ENCODE data around the gene ARL14.
A peak's percentile ranks its signal among the peaks of the same experiment; 100 is the strongest.
"Not testable (repeated sequence)": the region's sequence is repeated elsewhere in the genome, so short reads cannot be mapped to it uniquely, and the experiment has no call there.

Gene ARL14

DNA sequence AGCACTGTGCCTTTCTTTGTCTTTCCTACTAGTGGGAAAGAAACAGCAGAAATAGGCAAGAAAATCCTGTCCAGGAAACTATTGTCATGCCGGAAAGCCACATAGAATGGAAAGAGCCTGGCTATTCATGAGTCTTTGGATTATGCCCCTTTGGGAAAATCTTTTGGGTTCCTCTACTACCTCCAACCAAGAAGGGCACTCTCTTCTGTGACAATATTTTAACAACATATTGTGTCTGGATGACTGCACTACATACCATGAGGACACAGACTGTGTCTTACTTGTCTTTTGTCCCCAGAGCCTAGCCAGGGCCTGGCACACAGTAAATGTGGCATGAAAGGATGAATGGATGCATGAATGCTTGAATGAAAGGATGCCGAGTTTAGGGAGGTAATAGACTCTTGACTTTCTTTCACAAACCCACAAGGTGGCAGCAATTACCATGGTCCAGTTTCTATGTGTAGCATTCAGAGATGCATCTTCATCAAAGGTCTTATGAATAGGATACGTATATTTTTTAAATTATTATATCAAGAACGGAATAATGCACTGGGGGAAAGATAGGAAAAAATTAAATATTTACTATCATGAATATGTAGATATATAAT lies 30.3 kb downstream of the ARL14 start:
- peak; percentile 38 for DNase-seq
- in situ Hi-C loops (cut with MboI; ENCODE audit: low pct_unique_long_range_greater_than_20kb, low sequenced_read_pairs): loop anchor here (25.0 kb wide), 1 partner anchor 230 kb away; no protein-coding TSS in a partner anchor

DNA sequence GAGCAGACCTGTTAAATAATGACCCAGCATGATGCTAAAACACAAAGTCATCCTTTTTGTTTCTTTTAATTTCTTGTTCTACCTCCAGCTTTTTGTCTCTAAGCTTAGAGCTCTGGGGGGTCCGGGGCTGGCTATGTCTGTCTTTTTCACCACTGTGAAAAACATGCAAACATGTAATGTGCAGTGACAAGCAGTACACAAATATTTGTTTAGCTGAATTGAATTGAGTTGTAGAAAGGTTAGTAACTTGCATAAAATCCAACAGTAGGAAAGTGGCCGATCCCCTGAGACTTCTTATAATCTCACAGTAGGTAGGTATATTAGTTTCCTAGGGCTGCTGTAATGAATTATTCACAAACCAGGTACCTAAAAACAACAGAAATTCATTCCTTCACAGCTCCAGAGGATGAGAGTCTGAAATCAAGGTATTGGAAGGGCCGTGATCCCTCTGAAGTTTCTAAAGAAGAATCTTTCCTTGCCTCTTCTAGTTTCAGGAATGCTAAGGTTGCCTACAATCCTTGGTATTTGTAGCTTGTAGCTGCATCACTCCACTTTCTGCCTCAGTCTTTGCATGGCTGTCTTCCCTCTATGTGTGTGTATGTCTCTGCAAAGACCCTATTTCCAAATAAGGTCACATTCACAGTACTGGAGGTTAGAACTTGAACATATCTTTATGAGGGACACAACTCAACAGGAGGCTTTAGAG lies 32.7 kb downstream of the ARL14 start:
- no peak for DNase-seq
- in situ Hi-C loops (cut with MboI; ENCODE audit: low pct_unique_long_range_greater_than_20kb, low sequenced_read_pairs): loop anchor here (25.0 kb wide), 1 partner anchor 228 kb away; no protein-coding TSS in a partner anchor

DNA sequence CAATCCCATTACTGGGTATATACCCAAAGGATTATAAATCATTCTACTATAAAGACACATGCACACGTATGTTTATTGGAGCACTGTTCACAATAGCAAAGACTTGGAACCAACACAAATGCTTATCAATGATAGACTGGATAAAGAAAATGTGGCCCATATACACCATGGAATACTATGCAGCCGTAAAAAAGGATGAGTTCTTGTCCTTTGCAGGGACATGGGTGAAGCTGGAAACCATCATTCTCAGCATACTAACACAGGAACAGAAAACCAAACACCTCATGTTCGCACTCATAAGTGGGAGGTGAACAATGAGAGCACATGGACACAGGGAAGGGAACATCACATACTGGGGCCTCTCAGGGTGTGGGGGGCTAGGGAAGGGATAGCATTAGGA lies 36.2 kb downstream of the ARL14 start:
- in situ Hi-C loops (cut with MboI; ENCODE audit: low pct_unique_long_range_greater_than_20kb, low sequenced_read_pairs): loop anchor here (25.0 kb wide), 1 partner anchor 224 kb away; no protein-coding TSS in a partner anchor
- DNase-seq: not testable (repeated sequence)

DNA sequence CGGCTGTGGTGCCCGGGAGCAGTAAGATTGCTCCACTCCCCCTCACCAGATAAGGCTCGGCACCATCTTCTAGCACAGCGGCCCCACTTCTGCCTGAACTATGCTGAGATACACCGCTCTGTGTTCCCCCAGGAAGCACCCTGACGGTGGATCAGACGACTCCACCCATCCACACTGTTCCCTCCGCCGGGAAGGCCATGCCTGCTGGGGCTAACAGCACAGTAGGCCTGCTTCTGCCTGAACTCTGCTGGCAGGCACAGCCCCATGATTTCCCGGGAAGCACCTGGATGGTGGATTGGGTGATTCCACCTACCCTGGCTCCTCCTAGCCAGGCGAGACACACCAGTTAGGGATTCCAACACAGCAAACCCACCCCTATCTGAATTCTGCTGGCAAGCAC lies 42.8 kb downstream of the ARL14 start:
- in situ Hi-C loops (cut with MboI; ENCODE audit: low pct_unique_long_range_greater_than_20kb, low sequenced_read_pairs): loop anchor here (25.0 kb wide), 1 partner anchor 218 kb away; no protein-coding TSS in a partner anchor
- no peak for DNase-seq

DNA sequence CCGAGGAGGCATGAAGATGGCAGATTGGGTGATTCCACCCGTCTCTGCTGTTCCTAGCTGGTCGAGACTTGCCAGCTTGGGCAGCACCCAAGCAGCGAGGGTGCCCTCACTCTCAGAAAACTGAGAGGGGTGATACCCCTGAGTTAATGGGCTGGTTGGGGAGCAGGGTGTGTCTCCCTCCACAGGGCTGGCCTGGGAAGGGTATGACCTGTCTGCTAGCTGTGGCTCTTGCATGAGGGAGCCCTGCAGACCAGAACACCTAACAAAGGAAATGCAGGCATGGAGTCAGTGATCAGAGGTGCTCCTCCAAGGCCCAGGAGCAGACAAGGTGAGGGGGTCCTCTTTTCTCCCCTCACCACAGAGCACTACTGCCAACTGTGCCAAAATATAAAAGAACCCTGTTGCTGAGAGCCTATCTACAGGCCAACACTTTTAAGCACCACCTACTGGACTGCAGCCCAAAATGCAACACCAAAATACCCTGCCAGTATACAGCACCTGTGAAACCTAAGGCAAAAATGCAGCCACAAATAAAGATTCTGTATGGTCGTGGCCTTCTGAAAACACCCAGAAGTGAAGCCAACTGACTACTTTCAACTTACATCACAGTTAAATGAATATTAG lies 43.3 kb downstream of the ARL14 start:
- in situ Hi-C loops (cut with MboI; ENCODE audit: low pct_unique_long_range_greater_than_20kb, low sequenced_read_pairs): loop anchor here (25.0 kb wide), 1 partner anchor 217 kb away; no protein-coding TSS in a partner anchor
- DNase-seq: no peak

DNA sequence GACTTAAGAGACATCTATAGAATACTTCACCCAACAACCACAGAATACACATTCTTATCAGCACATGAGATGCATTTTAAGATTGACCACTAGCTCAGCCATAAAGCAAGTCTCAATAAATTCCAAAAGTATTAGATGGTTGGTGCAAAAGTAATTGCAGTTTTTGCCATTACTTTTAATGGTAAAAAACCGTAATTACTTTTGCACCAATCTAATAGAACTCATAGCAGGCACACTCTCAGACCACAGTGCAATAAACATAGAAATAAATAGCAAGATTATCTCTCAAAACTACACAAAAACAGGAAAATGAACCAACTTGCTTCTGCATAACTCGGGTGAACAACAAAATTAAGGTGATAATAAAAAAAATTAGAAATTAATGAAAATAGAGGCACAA lies 45.4 kb downstream of the ARL14 start:
- in situ Hi-C loops (cut with MboI; ENCODE audit: low pct_unique_long_range_greater_than_20kb, low sequenced_read_pairs): loop anchor here (25.0 kb wide), 1 partner anchor 215 kb away; no protein-coding TSS in a partner anchor
- no peak for DNase-seq

DNA sequence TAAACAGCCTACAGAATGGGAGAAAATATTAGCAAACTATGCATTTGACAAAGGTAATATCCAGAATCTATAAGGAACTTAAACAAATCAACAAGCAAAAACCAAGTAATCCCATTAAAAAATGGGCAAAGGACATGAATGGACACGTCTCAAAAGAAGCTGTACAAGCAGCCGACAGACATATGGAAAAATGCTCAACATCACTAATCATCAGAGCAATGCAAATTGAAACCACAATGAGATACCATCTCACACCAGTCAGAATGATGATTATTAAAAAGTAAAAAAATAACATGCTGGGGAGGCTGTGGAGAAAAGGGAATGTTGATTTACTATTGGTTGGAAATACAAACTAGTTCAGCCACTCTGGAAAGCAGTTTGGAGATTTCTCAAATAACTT lies 48.4 kb downstream of the ARL14 start:
- no peak for DNase-seq
- in situ Hi-C loops (cut with MboI; ENCODE audit: low pct_unique_long_range_greater_than_20kb, low sequenced_read_pairs): no loop called here

All from KBM-7 (cell line).